Measurements from ENCODE around the gene PRPF38B.
"Not testable (repeated sequence)": the region's sequence is repeated elsewhere in the genome, so short reads cannot be mapped to it uniquely, and the experiment has no call there.

The PRPF38B gene

DNA sequence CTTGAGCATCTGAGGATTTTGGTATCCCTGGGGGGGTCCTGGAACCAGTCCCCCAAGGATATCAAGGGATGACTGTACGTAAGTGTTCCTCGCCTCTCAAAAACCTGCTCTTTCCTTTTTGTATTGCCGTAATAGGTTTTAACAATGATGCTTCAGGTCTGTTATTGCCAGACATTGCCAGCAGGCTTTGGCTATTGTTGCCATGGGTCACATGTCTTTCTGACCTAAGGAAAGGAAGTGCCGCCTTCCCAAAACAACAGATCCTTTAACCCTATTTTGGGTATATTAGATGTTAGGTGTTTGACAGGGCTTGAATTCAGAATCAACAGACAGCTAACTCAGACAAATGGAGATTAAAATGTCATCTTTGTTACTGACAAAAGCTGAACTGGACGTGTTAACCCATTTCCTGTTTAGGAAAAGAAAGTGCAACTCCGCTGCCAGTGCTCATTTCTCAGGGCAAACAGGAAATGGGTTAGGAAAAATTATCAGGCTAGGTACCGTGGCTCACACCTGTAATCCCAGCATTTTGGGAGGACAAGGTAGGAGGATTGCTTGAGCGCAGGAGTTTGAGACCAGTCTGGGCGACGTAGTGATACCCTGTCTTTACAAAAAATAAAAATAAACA, 12.4 kb upstream of the PRPF38B start:
- no peak overlapping the region for H3K14ac ChIP-seq (ENCODE audit: low read length in 2 of 2)
- H3K4me3 ChIP-seq (ENCODE audit: insufficient read depth in 1 of 2, low read depth in 1 of 2, low read length in 2 of 2), result no peak overlapping the region
- H4K8ac ChIP-seq (ENCODE audit: low read length), result no peak overlapping the region
- peaks cover 0 to 3% of the 10 kb centered on the region in 2 experiments for H3K27me3 ChIP-seq (ENCODE audit: control insufficient read depth in 1 of 2, insufficient read depth in 1 of 2, low read length in 2 of 2)
- H2BK15ac ChIP-seq (ENCODE audit: low read depth, poor library complexity, severe bottlenecking), result no peak overlapping the region
- H2BK5ac ChIP-seq (ENCODE audit: low read depth, low read length, poor library complexity, severe bottlenecking), result no peak overlapping the region
- no peak overlapping the region for H3K27ac ChIP-seq (ENCODE audit: low read length, poor library complexity, severe bottlenecking)
- WGBS, result 76% methylated on average over 7 of the region's 10 CpGs
- no peak overlapping the region for H3K9ac ChIP-seq (ENCODE audit: low read length)
- no peak overlapping the region for H2AFZ ChIP-seq (ENCODE audit: low read depth, low read length)
- H3K4ac ChIP-seq (ENCODE audit: low read depth in 1 of 2, low read length in 2 of 2), result no peak overlapping the region
- H3K4me2 ChIP-seq (ENCODE audit: low read length, poor library complexity, severe bottlenecking), result no peak overlapping the region
- H3K18ac ChIP-seq (ENCODE audit: low read depth in 1 of 2, low read length in 2 of 2), result no peak overlapping the region
- no peak overlapping the region for H2BK12ac ChIP-seq (ENCODE audit: low read length in 2 of 2)
- no peaks in the 10 kb centered on the region for H3K4me1 ChIP-seq (ENCODE audit: control insufficient read depth, insufficient read depth, low read depth, low read length)
- DNase-seq, result no peak
- H2AK5ac ChIP-seq (ENCODE audit: low read length, severe bottlenecking), result no peak overlapping the region
- H3K9me3 ChIP-seq (ENCODE audit: control insufficient read depth, low read length), result no peaks in the 10 kb centered on the region
- no peaks in the 10 kb centered on the region for H3K36me3 ChIP-seq (ENCODE audit: control insufficient read depth in 1 of 2, insufficient read depth in 2 of 2, low read depth in 1 of 2, low read length in 2 of 2)
- H3K23ac ChIP-seq (ENCODE audit: low read length in 2 of 2), result no peak overlapping the region
- H4K91ac ChIP-seq (ENCODE audit: low read length), result no peak overlapping the region
- H3K79me1 ChIP-seq (replicated peaks; ENCODE audit: low read length, poor library complexity, severe bottlenecking), result no peaks in the 10 kb centered on the region
- H2BK120ac ChIP-seq (ENCODE audit: low read depth, low read length), result no peak overlapping the region

DNA sequence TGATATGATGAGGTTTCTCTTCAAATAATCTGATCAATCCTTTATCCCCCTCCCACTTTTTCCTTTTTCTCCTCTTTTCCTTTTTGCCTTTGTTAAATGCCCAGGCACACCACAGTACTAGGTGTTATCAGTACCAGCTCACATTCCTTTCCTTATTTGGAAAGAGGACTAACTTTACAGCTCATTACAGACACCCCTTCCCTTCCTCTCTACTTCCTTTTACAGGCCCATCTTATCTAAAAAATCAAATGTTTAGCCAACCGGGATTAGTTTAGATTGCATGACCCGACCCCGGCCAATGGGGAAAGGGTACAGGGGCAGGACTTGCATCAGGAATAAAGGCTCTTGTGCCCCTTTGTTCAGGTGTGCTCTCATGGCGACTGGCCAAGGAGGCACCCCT, 10.4 kb upstream of the PRPF38B start:
- not testable (repeated sequence) for H3K23ac ChIP-seq (ENCODE audit: low read length in 2 of 2); H3K4me1 ChIP-seq (ENCODE audit: control insufficient read depth, insufficient read depth, low read depth, low read length); H3K9me3 ChIP-seq (ENCODE audit: control insufficient read depth, low read length); H3K4me2 ChIP-seq (ENCODE audit: low read length, poor library complexity, severe bottlenecking); H2AFZ ChIP-seq (ENCODE audit: low read depth, low read length); H3K27me3 ChIP-seq (ENCODE audit: control insufficient read depth in 1 of 2, insufficient read depth in 1 of 2, low read length in 2 of 2); H2BK15ac ChIP-seq (ENCODE audit: low read depth, poor library complexity, severe bottlenecking); H3K18ac ChIP-seq (ENCODE audit: low read depth in 1 of 2, low read length in 2 of 2); DNase-seq; H2BK12ac ChIP-seq (ENCODE audit: low read length in 2 of 2); H2BK5ac ChIP-seq (ENCODE audit: low read depth, low read length, poor library complexity, severe bottlenecking); H3K79me1 ChIP-seq (replicated peaks; ENCODE audit: low read length, poor library complexity, severe bottlenecking); H4K8ac ChIP-seq (ENCODE audit: low read length); H3K14ac ChIP-seq (ENCODE audit: low read length in 2 of 2); H3K4me3 ChIP-seq (ENCODE audit: insufficient read depth in 1 of 2, low read depth in 1 of 2, low read length in 2 of 2); H3K9ac ChIP-seq (ENCODE audit: low read length); H4K91ac ChIP-seq (ENCODE audit: low read length); H2BK120ac ChIP-seq (ENCODE audit: low read depth, low read length); H3K36me3 ChIP-seq (ENCODE audit: control insufficient read depth in 1 of 2, insufficient read depth in 2 of 2, low read depth in 1 of 2, low read length in 2 of 2); H2AK5ac ChIP-seq (ENCODE audit: low read length, severe bottlenecking); H3K4ac ChIP-seq (ENCODE audit: low read depth in 1 of 2, low read length in 2 of 2); H3K27ac ChIP-seq (ENCODE audit: low read length, poor library complexity, severe bottlenecking)
- 83% methylated on average over 4 of the region's 4 CpGs for WGBS

DNA sequence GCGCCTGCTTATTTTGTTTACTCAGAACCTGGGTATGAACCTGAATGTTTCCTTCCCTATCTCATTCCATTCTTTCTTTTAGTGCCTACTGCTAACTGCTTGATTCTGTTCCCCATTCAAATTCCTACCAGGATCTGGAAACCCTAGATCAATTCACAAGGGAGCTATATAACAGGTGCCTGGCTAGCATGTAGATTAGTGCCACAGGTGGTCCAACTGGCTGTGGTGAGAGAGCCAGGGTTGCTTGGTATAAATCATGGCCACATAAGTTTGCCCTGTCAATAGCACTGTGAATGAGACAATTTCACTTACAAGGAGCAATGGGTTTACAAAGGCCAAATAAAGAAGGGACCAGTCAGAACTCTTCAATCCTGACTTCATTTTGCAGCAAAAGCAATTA, 6.6 kb upstream of the PRPF38B start:
- H2BK120ac ChIP-seq (ENCODE audit: low read depth, low read length), result no peak overlapping the region
- no peaks in the 10 kb centered on the region for H3K4me1 ChIP-seq (ENCODE audit: control insufficient read depth, insufficient read depth, low read depth, low read length)
- no peak for DNase-seq
- H3K23ac ChIP-seq (ENCODE audit: low read length in 2 of 2), result no peak overlapping the region
- no peak overlapping the region for H3K18ac ChIP-seq (ENCODE audit: low read depth in 1 of 2, low read length in 2 of 2)
- H2AFZ ChIP-seq (ENCODE audit: low read depth, low read length), result no peak overlapping the region
- no peak overlapping the region for H3K4ac ChIP-seq (ENCODE audit: low read depth in 1 of 2, low read length in 2 of 2)
- no peak overlapping the region for H2AK5ac ChIP-seq (ENCODE audit: low read length, severe bottlenecking)
- no peak overlapping the region for H3K4me3 ChIP-seq (ENCODE audit: insufficient read depth in 1 of 2, low read depth in 1 of 2, low read length in 2 of 2)
- H3K9me3 ChIP-seq (ENCODE audit: control insufficient read depth, low read length), result no peaks in the 10 kb centered on the region
- H3K27me3 ChIP-seq (ENCODE audit: control insufficient read depth in 1 of 2, insufficient read depth in 1 of 2, low read length in 2 of 2), result peaks cover 0 to 4% of the 10 kb centered on the region in 2 experiments
- no peaks in the 10 kb centered on the region for H3K79me1 ChIP-seq (replicated peaks; ENCODE audit: low read length, poor library complexity, severe bottlenecking)
- H2BK15ac ChIP-seq (ENCODE audit: low read depth, poor library complexity, severe bottlenecking), result no peak overlapping the region
- H4K91ac ChIP-seq (ENCODE audit: low read length), result no peak overlapping the region
- 100% methylated on average over 1 of the region's 1 CpG for WGBS
- H2BK12ac ChIP-seq (ENCODE audit: low read length in 2 of 2), result no peak overlapping the region
- no peak overlapping the region for H2BK5ac ChIP-seq (ENCODE audit: low read depth, low read length, poor library complexity, severe bottlenecking)
- no peak overlapping the region for H3K4me2 ChIP-seq (ENCODE audit: low read length, poor library complexity, severe bottlenecking)
- H3K27ac ChIP-seq (ENCODE audit: low read length, poor library complexity, severe bottlenecking), result no peak overlapping the region
- no peak overlapping the region for H3K14ac ChIP-seq (ENCODE audit: low read length in 2 of 2)
- no peaks in the 10 kb centered on the region for H3K36me3 ChIP-seq (ENCODE audit: control insufficient read depth in 1 of 2, insufficient read depth in 2 of 2, low read depth in 1 of 2, low read length in 2 of 2)
- H4K8ac ChIP-seq (ENCODE audit: low read length), result no peak overlapping the region
- no peak overlapping the region for H3K9ac ChIP-seq (ENCODE audit: low read length)

DNA sequence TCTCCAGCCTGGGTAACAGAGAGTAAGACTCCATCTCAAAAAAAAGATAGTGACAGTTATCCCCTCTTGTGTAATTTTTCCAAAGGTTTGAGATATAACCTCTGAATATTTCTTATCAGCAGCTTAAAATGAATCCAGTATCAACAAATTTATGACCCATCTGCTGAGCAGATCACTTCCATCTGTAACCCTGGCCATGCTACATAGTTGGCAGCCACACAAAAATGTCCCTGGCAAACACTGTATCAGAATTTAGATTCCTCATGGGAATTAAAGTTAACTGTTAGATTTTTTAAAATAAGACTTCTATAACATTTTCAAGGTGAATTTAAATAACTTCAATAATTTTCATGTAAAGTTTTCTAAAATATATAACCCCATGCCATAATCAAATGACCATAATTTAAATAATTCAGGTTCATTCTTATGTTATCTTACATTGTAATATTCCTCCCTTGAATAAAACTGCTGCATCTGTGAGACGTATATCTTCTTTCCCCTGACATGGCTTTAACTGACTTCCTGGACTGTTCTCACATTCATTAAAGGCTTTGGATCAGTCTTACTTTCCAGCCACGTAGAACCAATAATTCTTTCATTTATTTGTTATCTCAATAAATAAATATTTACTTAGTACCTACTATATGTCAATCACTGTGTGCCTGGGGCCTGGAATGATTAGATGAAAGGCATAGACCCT, 5.3 kb upstream of the PRPF38B start:
- no peak overlapping the region for H2BK12ac ChIP-seq (ENCODE audit: low read length in 2 of 2)
- H3K18ac ChIP-seq (ENCODE audit: low read depth in 1 of 2, low read length in 2 of 2), result no peak overlapping the region
- no peak overlapping the region for H3K9ac ChIP-seq (ENCODE audit: low read length)
- peaks cover 0 to 4% of the 10 kb centered on the region in 2 experiments for H3K27me3 ChIP-seq (ENCODE audit: control insufficient read depth in 1 of 2, insufficient read depth in 1 of 2, low read length in 2 of 2)
- no peak overlapping the region for H3K27ac ChIP-seq (ENCODE audit: low read length, poor library complexity, severe bottlenecking)
- no peaks in the 10 kb centered on the region for H3K4me1 ChIP-seq (ENCODE audit: control insufficient read depth, insufficient read depth, low read depth, low read length)
- no peak overlapping the region for H2BK15ac ChIP-seq (ENCODE audit: low read depth, poor library complexity, severe bottlenecking)
- no peak overlapping the region for H3K4ac ChIP-seq (ENCODE audit: low read depth in 1 of 2, low read length in 2 of 2)
- no peak overlapping the region for H4K8ac ChIP-seq (ENCODE audit: low read length)
- H4K91ac ChIP-seq (ENCODE audit: low read length), result no peak overlapping the region
- no peak overlapping the region for H3K4me2 ChIP-seq (ENCODE audit: low read length, poor library complexity, severe bottlenecking)
- no peak overlapping the region for H2BK5ac ChIP-seq (ENCODE audit: low read depth, low read length, poor library complexity, severe bottlenecking)
- no peak overlapping the region for H3K23ac ChIP-seq (ENCODE audit: low read length in 2 of 2)
- H2BK120ac ChIP-seq (ENCODE audit: low read depth, low read length), result no peak overlapping the region
- no peak overlapping the region for H2AK5ac ChIP-seq (ENCODE audit: low read length, severe bottlenecking)
- H2AFZ ChIP-seq (ENCODE audit: low read depth, low read length), result no peak overlapping the region
- H3K14ac ChIP-seq (ENCODE audit: low read length in 2 of 2), result no peak overlapping the region
- no peak for DNase-seq
- 95% methylated on average over 1 of the region's 2 CpGs for WGBS
- no peaks in the 10 kb centered on the region for H3K36me3 ChIP-seq (ENCODE audit: control insufficient read depth in 1 of 2, insufficient read depth in 2 of 2, low read depth in 1 of 2, low read length in 2 of 2)
- H3K79me1 ChIP-seq (replicated peaks; ENCODE audit: low read length, poor library complexity, severe bottlenecking), result peaks cover 5% of the 10 kb centered on the region
- no peaks in the 10 kb centered on the region for H3K9me3 ChIP-seq (ENCODE audit: control insufficient read depth, low read length)
- H3K4me3 ChIP-seq (ENCODE audit: insufficient read depth in 1 of 2, low read depth in 1 of 2, low read length in 2 of 2), result no peak overlapping the region
